Left hindlimb (tissue), 1 donor: ENCODE results near the gene EVL.

Source experiments
- DNase-seq: peaks from one replicate; pipeline ENCODE4 v3.0.0-alpha.2; 2018

The EVL gene

GRCh38 chr14:100086361-100086760 is 21.1 kb downstream of the EVL start:
- no peak for DNase-seq

- no peak for DNase-seq
These were observed 23.0 kb downstream of the EVL start for GRCh38 chr14:100088226-100088625.

- no peak for DNase-seq
These were observed 26.2 kb downstream of the EVL start for GRCh38 chr14:100091386-100091785.

GRCh38 chr14:100092832-100093231 is 27.6 kb downstream of the EVL start:
- no peak for DNase-seq

- DNase-seq: no peak
These were observed 28.1 kb downstream of the EVL start for GRCh38 chr14:100093319-100093718.

GRCh38 chr14:100096656-100097055 is 31.4 kb downstream of the EVL start:
- no peak for DNase-seq

- DNase-seq: no peak
These were observed 32.9 kb downstream of the EVL start for GRCh38 chr14:100098171-100098570.

GRCh38 chr14:100100032-100100703 is 34.9 kb downstream of the EVL start:
- DNase-seq: no peak

GRCh38 chr14:100102156-100102785 is 37.0 kb downstream of the EVL start:
- no peak for DNase-seq

- no peak for DNase-seq
These were observed 38.2 kb downstream of the EVL start for GRCh38 chr14:100103250-100104005.

GRCh38 chr14:100104006-100104352 is 38.8 kb downstream of the EVL start:
- no peak for DNase-seq

- no peak for DNase-seq
These were observed 39.5 kb downstream of the EVL start for GRCh38 chr14:100104523-100105300.

- no peak for DNase-seq
These were observed 40.3 kb downstream of the EVL start for GRCh38 chr14:100105357-100106169.

- DNase-seq: no peak
These were observed 41.3 kb downstream of the EVL start for GRCh38 chr14:100106250-100107112.

GRCh38 chr14:100107236-100107635 is 42.0 kb downstream of the EVL start:
- no peak for DNase-seq

GRCh38 chr14:100108042-100108825 is 43.0 kb downstream of the EVL start:
- DNase-seq: peak; percentile 80

GRCh38 chr14:100108840-100109593 is 43.8 kb downstream of the EVL start:
- no peak for DNase-seq

- DNase-seq: no peak
These were observed 44.4 kb downstream of the EVL start for GRCh38 chr14:100109594-100109955.

GRCh38 chr14:100110816-100111215 is 45.6 kb downstream of the EVL start:
- no peak for DNase-seq
